Hematopoietic multipotent progenitor cell treated with erythropoietin and hydrocortisone succinate and interleukin-3 and kit ligand, for 4 days (in vitro differentiated cells): ENCODE measurements around the gene C1QTNF12.

Experiments
- DNase-seq: peaks from one replicate; pipeline ENCODE4 v3.0.0-alpha.2; 2015

C1QTNF12 gene

DNA sequence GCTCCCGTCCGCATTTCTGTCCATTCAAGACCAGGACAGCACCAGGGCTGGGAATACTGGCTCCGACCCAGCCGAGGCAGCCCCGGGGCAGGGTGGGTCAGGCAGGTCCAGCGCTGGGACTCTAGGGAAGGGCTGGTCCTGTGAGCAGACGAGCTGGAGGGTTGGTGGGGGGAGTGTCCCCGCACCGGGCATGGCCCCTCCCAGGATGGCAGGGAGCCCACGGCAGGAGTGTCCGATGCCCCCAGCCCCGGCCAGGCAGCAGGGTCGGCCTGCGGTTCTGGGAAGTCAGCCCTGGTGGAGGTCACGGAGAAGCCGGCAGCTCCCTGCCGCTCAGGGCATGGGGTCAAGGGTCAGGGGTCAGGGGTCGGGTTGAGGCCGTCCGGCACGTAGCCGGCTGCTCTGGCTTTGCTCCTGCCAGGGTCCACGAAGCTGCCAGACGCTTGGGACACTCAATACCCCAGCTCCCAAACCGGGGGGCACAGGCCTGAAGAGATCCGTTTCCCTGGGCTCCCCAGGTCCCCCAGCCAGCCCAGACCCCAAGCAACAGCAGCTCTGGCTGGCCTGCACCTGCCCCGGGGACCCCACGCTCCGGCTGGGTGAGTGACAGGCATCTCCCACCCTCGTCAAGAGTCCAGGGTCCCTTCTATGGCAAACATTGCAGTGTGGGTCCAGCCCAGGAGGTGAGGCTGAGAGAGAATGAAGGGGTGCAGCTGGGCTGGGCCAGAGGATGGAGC lies 6.7 kb downstream of the C1QTNF12 start:
- DNase-seq, result no peak

- no peak for DNase-seq
Observed at GRCh38 chr1:1239227-1239613, 7.3 kb downstream of the C1QTNF12 start.

GRCh38 chr1:1238702-1239178 lies 7.8 kb downstream of the C1QTNF12 start:
- DNase-seq, result no peak

DNA sequence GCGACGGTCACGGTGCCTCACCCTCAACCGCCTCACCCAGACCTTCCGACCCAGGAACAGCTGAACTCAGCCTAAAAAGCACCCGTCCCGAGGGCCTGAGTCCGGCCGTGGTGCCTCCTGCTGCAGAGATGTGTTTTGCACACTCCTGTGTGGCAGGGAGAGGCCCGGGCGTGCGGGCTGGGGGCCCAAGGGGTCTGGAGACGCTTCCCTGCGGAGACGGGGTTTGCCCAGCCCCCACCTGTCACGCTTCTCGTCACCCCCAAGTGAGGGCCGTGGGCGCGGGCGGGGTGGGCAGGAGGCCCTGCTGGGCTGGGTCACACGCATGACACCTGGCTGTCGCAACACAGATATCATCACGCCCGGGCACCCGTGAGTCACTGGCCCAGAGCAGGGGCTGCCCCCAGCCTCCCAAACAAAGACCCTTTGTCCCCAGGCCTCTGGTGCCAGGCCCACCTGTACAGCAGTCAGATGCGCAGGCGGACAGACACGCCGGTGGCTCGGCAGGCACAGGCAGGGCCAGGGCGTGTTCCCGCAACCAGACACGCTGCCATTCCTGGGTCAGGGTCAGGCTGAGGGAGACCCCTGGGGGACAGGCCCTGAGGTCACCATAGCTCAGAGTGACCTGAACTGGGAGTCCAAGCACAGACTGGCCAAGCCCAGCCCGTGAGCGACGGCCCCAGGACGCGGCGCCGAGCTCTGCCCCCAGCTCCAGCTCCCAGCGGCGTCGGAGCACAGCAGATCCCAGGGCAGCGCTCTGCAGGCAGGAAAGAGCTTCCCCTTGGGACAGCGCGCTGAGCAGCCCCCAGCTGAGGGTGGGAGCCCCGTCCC lies 8.4 kb downstream of the C1QTNF12 start:
- DNase-seq, result no peak

DNA sequence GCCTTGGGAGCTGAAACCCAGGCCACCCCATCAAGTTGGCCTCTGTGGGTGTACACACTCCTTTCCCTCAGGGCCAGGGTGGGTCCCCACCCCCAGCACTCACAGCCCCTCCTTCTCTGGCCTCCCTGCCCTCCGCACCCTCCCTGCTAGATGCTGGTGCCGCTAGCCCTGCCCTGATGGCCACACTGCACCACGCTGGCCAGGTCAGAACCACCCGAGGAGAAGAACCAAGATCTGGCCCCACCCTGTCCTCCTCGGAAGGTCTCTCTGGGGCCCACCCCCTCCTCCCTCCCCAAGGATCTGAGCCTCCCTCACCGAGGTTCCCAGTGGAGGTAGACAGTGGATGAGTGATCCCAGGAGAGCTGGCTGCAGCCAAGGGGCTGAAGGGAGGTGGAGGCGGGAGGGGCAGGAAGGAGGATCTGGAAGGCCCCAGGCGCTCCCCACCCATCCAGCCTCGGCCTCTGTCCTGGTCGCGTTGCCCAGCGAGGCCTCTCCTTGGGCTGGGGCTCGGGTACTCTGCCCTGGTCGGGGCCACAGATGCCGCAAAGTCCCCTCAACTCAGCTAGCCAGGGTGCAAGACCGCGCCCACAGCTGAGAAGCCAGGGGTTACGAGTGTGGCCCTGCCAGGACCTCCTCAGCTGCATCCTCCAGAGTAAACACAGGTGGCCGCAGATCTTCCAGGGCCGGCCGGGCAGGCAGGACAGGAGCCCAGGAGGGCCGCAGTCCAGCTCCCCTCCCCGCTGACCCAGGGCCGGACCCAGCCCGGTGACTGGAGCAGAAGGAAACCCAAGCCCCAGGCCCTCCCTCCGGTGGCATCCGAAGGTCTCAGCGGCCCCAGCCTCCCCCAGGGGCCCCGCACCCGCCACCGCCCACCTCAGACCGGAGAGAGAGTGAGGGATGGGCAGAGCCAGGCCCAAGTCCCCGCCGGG lies 9.3 kb downstream of the C1QTNF12 start:
- no peak for DNase-seq

- no peak for DNase-seq
Observed at GRCh38 chr1:1236176-1236763, 10.3 kb downstream of the C1QTNF12 start.

DNA sequence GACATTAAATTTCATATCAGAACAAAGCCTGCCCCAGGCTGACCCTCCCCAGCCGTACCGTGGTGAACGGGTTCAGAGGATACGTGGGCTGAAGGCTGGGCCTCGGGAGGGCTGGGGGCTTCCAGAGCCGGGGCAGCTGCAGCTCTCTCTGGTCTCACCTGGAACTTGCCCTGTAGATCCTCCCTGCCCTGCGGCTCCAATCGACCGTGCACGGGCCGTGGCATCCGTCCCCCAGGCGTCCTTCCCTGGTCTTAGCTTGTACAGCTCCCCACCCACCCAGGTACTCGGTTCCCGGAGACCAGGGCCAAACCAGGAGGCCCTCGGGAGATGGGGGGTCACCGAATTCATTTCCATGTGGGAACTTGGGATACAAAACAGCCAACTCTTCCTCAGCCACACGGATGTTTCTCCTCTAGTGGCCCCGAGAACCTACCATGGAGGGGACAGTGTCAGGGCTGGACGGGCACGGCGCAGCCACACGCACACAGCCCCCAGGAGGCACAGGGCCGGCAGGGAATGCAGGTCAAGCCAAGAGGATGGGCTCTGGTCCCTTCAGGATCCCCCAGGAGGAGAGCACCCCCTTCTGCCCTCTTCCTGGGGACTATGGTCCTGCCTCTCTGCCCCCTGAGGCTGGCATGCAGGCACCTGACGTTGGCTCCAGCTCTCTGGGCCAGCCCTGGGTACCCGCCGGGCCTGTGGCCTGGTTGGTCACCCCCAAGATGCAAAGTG lies 11.3 kb downstream of the C1QTNF12 start:
- no peak for DNase-seq

DNA sequence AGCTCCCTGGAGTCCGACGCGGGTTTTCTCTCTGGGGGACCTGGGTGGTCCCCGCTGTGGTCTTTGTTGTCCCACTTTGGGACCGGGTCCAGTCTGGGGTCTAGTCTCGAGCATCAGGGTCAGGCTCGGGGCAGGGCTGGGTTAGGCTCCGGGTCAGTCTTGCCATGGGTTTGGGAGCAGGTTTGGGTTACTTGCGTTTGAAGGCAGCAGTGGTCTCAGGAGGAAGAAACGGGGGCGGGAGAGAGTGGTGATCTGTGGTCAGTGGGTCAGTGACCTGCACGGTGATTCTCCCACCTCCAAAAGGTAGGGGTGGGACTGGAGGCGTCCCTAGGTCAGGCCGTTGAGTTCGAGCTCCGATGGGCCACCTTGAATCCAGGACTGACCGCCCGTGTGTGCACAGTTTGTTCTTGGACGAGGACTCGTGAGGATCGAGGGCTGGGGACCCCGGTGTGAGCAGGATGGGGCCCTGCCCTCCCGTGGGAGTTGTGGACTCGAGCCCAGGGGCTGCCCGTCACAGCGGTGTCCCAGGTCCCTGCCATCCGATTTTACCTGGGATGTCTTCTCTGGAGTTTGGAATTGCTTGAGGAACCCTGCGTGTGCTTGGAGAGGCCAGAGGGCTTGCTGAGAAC lies 12.2 kb downstream of the C1QTNF12 start:
- DNase-seq, result no peak

GRCh38 chr1:1233567-1233892 lies 13.0 kb downstream of the C1QTNF12 start:
- no peak for DNase-seq

- no peak for DNase-seq
Observed at GRCh38 chr1:1232796-1233566, 13.5 kb downstream of the C1QTNF12 start.

DNA sequence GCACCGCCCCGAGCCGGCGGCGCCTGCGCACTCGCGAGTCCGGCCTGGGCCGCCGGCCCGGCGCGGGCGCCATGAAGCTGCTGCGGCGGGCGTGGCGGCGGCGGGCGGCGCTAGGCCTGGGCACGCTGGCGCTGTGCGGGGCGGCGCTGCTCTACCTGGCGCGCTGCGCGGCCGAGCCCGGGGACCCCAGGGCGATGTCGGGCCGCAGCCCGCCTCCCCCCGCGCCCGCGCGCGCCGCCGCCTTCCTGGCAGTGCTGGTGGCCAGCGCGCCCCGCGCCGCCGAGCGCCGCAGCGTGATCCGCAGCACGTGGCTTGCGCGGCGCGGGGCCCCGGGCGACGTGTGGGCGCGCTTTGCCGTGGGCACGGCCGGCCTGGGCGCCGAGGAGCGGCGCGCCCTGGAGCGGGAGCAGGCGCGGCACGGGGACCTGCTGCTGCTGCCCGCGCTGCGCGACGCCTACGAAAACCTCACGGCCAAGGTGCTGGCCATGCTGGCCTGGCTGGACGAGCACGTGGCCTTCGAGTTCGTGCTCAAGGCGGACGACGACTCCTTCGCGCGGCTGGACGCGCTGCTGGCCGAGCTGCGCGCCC lies 14.2 kb downstream of the C1QTNF12 start, which contains the start of gene B3GALT6:
B3GALT6 (plus strand) TSS at position 30 of the 588 bp plus-strand sequence; CDS start at position 72, 42 bp downstream.
- DNase-seq, result no peak

- peak; percentile 99 for DNase-seq
Observed at GRCh38 chr1:1231400-1232207, 14.9 kb downstream of the C1QTNF12 start, which contains the start of gene SDF4. Gene SDF4 (minus strand): TSS chr1:1232001. CDS start chr1:1228772, 3,229 bp downstream.

DNA sequence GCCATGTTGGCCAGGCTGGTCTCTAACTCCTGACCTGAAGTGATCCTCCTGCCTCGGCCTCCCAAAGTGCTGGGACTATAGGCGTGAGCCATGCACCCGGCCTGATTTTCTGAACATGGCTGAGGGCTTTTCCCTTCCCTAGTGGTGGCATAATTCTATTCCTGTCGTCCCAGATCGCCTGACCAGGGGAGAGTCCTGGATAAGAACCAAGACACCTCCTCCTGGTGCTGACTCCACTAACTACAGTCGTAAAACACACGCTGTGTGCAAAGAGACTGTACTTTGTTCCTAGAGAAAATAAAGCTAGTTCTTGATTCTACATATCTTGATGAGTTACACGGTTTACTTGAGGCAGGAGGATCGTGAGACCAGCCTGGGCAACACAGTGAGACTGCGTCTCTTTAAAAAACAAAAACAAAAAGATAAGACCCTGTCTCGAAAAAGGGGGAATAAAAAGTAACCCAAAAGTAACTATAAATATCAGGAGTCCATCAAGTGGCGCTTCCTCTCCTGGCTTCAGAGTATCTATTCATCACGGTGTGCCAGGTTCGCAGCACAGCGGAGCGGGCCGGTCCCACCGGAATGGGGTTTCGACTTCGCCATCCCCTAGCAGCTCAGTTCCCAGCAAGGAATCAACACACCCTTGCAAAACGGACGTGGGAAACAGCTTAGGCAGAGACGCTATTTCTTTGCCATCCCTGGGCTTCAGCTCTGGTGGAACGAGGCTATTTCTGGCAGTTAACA lies 15.7 kb downstream of the C1QTNF12 start:
- DNase-seq, result peak; percentile 57

- no peak for DNase-seq
Observed at GRCh38 chr1:1229770-1230169, 16.8 kb downstream of the C1QTNF12 start.

DNA sequence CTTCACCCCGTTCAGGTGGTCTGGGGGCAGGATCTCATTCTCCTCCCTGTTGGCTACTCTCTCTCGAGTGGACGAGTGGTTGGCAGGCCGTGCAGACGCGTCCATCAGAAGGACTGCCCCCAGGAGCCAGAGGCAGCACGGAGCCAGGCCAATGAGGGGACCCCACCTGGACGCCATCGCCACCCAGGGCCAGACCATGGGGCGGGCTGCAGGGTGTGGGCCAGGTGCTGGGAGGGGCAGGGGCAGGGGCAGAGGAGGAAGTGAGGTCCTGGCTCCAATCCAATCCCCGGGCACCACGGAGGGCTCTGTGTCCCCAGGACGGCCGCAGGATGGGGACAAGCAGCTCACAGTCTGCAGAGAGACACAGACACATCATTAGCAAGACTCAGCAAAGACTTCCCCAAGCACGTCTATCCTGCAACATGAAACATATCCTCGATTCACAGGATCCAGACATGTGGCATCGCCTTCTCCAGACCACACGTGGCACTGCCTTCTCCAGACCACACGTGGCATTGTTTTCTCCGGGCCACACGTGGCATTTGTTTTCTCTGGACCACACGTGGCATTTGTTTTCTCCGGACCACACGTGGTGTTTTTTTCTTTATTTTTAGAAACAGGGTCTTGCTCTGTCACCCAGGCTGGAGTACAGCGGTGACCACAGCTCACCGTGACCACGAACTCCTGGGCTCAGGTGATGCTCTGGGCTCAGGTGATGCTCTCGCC lies 17.8 kb downstream of the C1QTNF12 start:
- no peak for DNase-seq

DNA sequence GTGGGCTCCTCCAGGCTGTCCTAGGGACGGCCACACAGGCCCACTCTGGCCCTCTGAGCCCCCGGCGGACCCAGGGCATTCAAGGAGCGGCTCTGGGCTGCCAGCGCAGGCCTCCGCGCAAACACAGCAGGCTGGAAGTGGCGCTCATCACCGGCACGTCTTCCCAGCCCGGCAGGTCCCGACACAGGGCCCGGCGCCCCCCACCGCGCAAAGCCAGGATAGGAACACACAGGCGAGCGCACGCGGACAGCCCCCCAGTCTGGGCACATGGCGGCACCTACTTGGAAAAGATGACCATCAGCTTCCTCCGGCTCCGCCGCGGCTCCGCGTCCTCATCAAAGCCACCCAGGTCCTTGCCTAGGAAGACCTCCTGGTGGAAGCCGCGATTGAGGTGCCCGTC lies 18.3 kb downstream of the C1QTNF12 start:
- DNase-seq, result no peak

DNA sequence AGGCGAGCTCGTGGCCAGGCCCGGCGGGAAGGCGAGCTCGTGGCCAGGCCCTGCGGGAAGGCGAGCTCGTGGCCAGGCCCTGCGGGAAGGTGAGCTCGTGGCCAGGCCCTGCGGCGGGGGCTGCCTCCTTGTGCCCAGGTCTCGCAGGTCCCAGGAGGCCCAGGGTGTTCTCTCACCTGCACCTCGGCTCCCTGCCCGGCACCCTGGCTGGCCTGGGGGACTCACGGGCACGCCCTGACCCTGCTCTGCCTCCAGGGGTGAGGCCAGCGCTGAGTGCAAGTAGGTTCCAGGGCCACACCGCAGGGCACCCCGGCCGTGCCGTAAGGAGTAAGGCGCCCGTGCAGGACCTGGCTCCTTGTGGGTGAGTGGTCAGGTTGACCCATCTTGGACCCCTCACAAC lies 19.1 kb downstream of the C1QTNF12 start:
- no peak for DNase-seq
